Measurements from ENCODE around the gene HEPH. TPM values are rescaled to one million over a fixed set of nuclear protein-coding genes. Genes with fewer than 3 reads are reported as not detected.

The HEPH gene
- total and polyA plus RNA-seq, 4 donors = 0.68 to 2.5 (median 1.6) TPM

GRCh38 chrX:66162331-66162822 is 1.7 kb upstream of the HEPH start:
- no peaks in the 10 kb centered on the region for H3K36me3 ChIP-seq (ENCODE audit: control insufficient read depth in 4 of 4, insufficient read depth in 3 of 4, low read depth in 1 of 4, low read length in 3 of 4)
- no peaks in the 10 kb centered on the region for H3K4me1 ChIP-seq (ENCODE audit: control insufficient read depth in 4 of 4, insufficient read depth in 4 of 4, low read length in 3 of 4)
- H3K9ac ChIP-seq (ENCODE audit: low read depth in 1 of 2, low read length in 2 of 2) = no peak overlapping the region
- H3K9me3 ChIP-seq (ENCODE audit: control insufficient read depth in 4 of 4, low read length in 3 of 4) = no peaks in the 10 kb centered on the region
- TF ChIP-seq HNF4A (conservative IDR thresholded peaks at IDR 0.05) (no peak), SP1 (IDR thresholded peaks at IDR 0.05) (no peak), FOXA2 (IDR thresholded peaks at IDR 0.05) (no peak), NR2F2 (IDR thresholded peaks at IDR 0.05) (no peak), RXRA (IDR thresholded peaks at IDR 0.05) (no peak), FOXA1 (IDR thresholded peaks at IDR 0.05) (no peak), EGR1 (IDR thresholded peaks at IDR 0.05; ENCODE audit: low read depth in 2 of 2) (no peak), YY1 (IDR thresholded peaks at IDR 0.05) (no peak), RAD21 (IDR thresholded peaks at IDR 0.05) (no peak), HNF4G (IDR thresholded peaks at IDR 0.05) (no peak), JUND (IDR thresholded peaks at IDR 0.05) (no peak), TAF1 (conservative IDR thresholded peaks at IDR 0.05) (no peak)
- TF ChIP-seq, protein P1, sequence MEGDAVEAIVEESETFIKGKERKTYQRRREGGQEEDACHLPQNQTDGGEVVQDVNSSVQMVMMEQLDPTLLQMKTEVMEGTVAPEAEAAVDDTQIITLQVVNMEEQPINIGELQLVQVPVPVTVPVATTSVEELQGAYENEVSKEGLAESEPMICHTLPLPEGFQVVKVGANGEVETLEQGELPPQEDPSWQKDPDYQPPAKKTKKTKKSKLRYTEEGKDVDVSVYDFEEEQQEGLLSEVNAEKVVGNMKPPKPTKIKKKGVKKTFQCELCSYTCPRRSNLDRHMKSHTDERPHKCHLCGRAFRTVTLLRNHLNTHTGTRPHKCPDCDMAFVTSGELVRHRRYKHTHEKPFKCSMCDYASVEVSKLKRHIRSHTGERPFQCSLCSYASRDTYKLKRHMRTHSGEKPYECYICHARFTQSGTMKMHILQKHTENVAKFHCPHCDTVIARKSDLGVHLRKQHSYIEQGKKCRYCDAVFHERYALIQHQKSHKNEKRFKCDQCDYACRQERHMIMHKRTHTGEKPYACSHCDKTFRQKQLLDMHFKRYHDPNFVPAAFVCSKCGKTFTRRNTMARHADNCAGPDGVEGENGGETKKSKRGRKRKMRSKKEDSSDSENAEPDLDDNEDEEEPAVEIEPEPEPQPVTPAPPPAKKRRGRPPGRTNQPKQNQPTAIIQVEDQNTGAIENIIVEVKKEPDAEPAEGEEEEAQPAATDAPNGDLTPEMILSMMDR (IDR thresholded peaks at IDR 0.05; ENCODE audit: low read depth, low read length, missing input control) = no peak
- TF ChIP-seq, protein P2, sequence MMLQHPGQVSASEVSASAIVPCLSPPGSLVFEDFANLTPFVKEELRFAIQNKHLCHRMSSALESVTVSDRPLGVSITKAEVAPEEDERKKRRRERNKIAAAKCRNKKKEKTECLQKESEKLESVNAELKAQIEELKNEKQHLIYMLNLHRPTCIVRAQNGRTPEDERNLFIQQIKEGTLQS (IDR thresholded peaks at IDR 0.05) = no peak
- TF ChIP-seq, protein P3, sequence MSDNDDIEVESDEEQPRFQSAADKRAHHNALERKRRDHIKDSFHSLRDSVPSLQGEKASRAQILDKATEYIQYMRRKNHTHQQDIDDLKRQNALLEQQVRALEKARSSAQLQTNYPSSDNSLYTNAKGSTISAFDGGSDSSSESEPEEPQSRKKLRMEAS (IDR thresholded peaks at IDR 0.05) = no peak
- TF ChIP-seq, protein P4, sequence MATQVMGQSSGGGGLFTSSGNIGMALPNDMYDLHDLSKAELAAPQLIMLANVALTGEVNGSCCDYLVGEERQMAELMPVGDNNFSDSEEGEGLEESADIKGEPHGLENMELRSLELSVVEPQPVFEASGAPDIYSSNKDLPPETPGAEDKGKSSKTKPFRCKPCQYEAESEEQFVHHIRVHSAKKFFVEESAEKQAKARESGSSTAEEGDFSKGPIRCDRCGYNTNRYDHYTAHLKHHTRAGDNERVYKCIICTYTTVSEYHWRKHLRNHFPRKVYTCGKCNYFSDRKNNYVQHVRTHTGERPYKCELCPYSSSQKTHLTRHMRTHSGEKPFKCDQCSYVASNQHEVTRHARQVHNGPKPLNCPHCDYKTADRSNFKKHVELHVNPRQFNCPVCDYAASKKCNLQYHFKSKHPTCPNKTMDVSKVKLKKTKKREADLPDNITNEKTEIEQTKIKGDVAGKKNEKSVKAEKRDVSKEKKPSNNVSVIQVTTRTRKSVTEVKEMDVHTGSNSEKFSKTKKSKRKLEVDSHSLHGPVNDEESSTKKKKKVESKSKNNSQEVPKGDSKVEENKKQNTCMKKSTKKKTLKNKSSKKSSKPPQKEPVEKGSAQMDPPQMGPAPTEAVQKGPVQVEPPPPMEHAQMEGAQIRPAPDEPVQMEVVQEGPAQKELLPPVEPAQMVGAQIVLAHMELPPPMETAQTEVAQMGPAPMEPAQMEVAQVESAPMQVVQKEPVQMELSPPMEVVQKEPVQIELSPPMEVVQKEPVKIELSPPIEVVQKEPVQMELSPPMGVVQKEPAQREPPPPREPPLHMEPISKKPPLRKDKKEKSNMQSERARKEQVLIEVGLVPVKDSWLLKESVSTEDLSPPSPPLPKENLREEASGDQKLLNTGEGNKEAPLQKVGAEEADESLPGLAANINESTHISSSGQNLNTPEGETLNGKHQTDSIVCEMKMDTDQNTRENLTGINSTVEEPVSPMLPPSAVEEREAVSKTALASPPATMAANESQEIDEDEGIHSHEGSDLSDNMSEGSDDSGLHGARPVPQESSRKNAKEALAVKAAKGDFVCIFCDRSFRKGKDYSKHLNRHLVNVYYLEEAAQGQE (IDR thresholded peaks at IDR 0.05) = no peak
- no peak overlapping the region for H3K4me3 ChIP-seq (ENCODE audit: low read depth in 1 of 3, low read length in 3 of 3)
- WGBS = 78% methylated on average over 2 of the region's 2 CpGs
- peaks cover 0 to 7% (median 0%) of the 10 kb centered on the region in 4 donors for H3K27me3 ChIP-seq (ENCODE audit: control insufficient read depth in 4 of 4, insufficient read depth in 4 of 4, low read length in 3 of 4)
- H3K27ac ChIP-seq (ENCODE audit: low read depth in 1 of 2, low read length in 2 of 2) = no peak overlapping the region
- no peak for DNase-seq (ENCODE audit: low spot score)

- H3K4me3 ChIP-seq (ENCODE audit: low read depth in 1 of 3, low read length in 3 of 3) = no peak overlapping the region
- no peaks in the 10 kb centered on the region for H3K4me1 ChIP-seq (ENCODE audit: control insufficient read depth in 4 of 4, insufficient read depth in 4 of 4, low read length in 3 of 4)
- peaks cover 0 to 4% (median 0%) of the 10 kb centered on the region in 4 donors for H3K27me3 ChIP-seq (ENCODE audit: control insufficient read depth in 4 of 4, insufficient read depth in 4 of 4, low read length in 3 of 4)
- no peak overlapping the region for H3K9ac ChIP-seq (ENCODE audit: low read depth in 1 of 2, low read length in 2 of 2)
- H3K9me3 ChIP-seq (ENCODE audit: control insufficient read depth in 4 of 4, low read length in 3 of 4) = no peaks in the 10 kb centered on the region
- TF ChIP-seq, protein P1 (IDR thresholded peaks at IDR 0.05; ENCODE audit: low read depth, low read length, missing input control) = no peak
- TF ChIP-seq, protein P4 (IDR thresholded peaks at IDR 0.05) = no peak
- TF ChIP-seq YY1 (IDR thresholded peaks at IDR 0.05) (no peak), JUND (IDR thresholded peaks at IDR 0.05) (no peak), RAD21 (IDR thresholded peaks at IDR 0.05) (no peak), FOXA1 (IDR thresholded peaks at IDR 0.05) (no peak), GABPA (IDR thresholded peaks at IDR 0.05 in 1 of 2, conservative IDR thresholded peaks at IDR 0.05 in 1 of 2) (no peak), HNF4G (IDR thresholded peaks at IDR 0.05) (no peak), TAF1 (conservative IDR thresholded peaks at IDR 0.05) (no peak), FOXA2 (IDR thresholded peaks at IDR 0.05) (no peak)
- TF ChIP-seq, protein P3 (IDR thresholded peaks at IDR 0.05) = no peak
- no peak for DNase-seq (ENCODE audit: low spot score)
- WGBS = 73% methylated on average over 1 of the region's 1 CpG
- H3K27ac ChIP-seq (ENCODE audit: low read depth in 1 of 2, low read length in 2 of 2) = no peak overlapping the region
- no peaks in the 10 kb centered on the region for H3K36me3 ChIP-seq (ENCODE audit: control insufficient read depth in 4 of 4, insufficient read depth in 3 of 4, low read depth in 1 of 4, low read length in 3 of 4)
These were observed 600 bp upstream of the HEPH start for GRCh38 chrX:66163447-66163846.
